GM23338 (cell line): ENCODE data around the gene HIVEP2. TPM values are rescaled to one million over a fixed set of nuclear protein-coding genes. Genes with fewer than 3 reads are reported as not detected.

Source experiments
- ATAC-seq: fragments of 200-7000 bp; cut with Tn5 transposase; 3 replicates; pipeline ENCODE4 v1.9.1; 2020
- DNase-seq: peaks from one replicate; pipeline ENCODE4 v3.0.0-alpha.2; 2015; ENCODE audit warnings: low spot score
- H2AFZ ChIP-seq: fragments of 200-600 bp; sonication (generic); 2 replicates; pipeline ENCODE4 v1.8.0; 2016; ENCODE audit warnings: antibody characterized with exemption, mild to moderate bottlenecking, moderate library complexity
- H3F3A ChIP-seq: fragments of 200-600 bp; sonication (generic); replicated peaks from 2 replicates; pipeline ENCODE4 v1.8.0; 2017; ENCODE audit warnings: antibody characterized with exemption, mixed run types, low read depth
- H3K27ac ChIP-seq: fragments of 200-600 bp; sonication (generic); 2 replicates; pipeline ENCODE4 v1.6.1; 2016; ENCODE audit warnings: low read depth
- H3K27me3 ChIP-seq: fragments of 200-600 bp; sonication (generic); 2 replicates; pipeline ENCODE4 v1.8.0; 2016; ENCODE audit warnings: mild to moderate bottlenecking, mixed run types, moderate library complexity; ENCODE audit not compliant: insufficient read depth
- H3K36me3 ChIP-seq: fragments of 200-600 bp; sonication (generic); 2 replicates; pipeline ENCODE4 v1.8.0; 2016; ENCODE audit warnings: mild to moderate bottlenecking; ENCODE audit not compliant: insufficient read depth
- H3K4me1 ChIP-seq: fragments of 200-600 bp; sonication (generic); 2 replicates; pipeline ENCODE4 v1.8.0; 2016; ENCODE audit warnings: mild to moderate bottlenecking, moderate library complexity; ENCODE audit not compliant: insufficient read depth
- H3K4me2 ChIP-seq: fragments of 200-600 bp; sonication (generic); 2 replicates; pipeline ENCODE4 v1.7.1; 2017; ENCODE audit warnings: mixed run types
- H3K4me3 ChIP-seq: fragments of 200-600 bp; sonication (generic); 2 replicates; pipeline ENCODE4 v1.6.1; 2016; ENCODE audit warnings: mixed run types
- H3K79me2 ChIP-seq: fragments of 200-600 bp; sonication (generic); replicated peaks from 2 replicates; pipeline ENCODE4 v1.8.0; 2017; ENCODE audit warnings: mild to moderate bottlenecking; ENCODE audit not compliant: insufficient read depth
- H3K9me2 ChIP-seq: fragments of 200-600 bp; sonication (generic); 2 replicates; pipeline ENCODE4 v1.8.0; 2017; ENCODE audit not compliant: insufficient read depth
- H4K20me1 ChIP-seq: fragments of 200-600 bp; sonication (generic); replicated peaks from 2 replicates; pipeline ENCODE4 v1.8.0; 2017; ENCODE audit warnings: mild to moderate bottlenecking; ENCODE audit not compliant: insufficient read depth
- H3K27ac Mint-ChIP-seq: 2 replicates; pipeline ENCODE4 v1.8.0; 2020; ENCODE audit warnings: inconsistent platforms, mild to moderate bottlenecking, moderate library complexity, mixed read lengths
- H3K27me3 Mint-ChIP-seq: 3 replicates; pipeline ENCODE4 v1.8.0; 2022; ENCODE audit warnings: low read depth, mild to moderate bottlenecking, moderate library complexity, mixed read lengths, inconsistent platforms; ENCODE audit not compliant: insufficient read depth, poor library complexity
- H3K36me3 Mint-ChIP-seq: 3 replicates; pipeline ENCODE4 v1.8.0; 2021; ENCODE audit warnings: low read depth, mild to moderate bottlenecking, inconsistent platforms, moderate library complexity, mixed read lengths
- H3K4me1 Mint-ChIP-seq: 3 replicates; pipeline ENCODE4 v1.8.0; 2020; ENCODE audit warnings: mild to moderate bottlenecking, inconsistent platforms, mixed read lengths
- H3K4me3 Mint-ChIP-seq: 3 replicates; pipeline ENCODE4 v1.8.0; 2021; ENCODE audit warnings: moderate library complexity, mild to moderate bottlenecking, inconsistent platforms, mixed read lengths
- H3K9me3 Mint-ChIP-seq: 3 replicates; pipeline ENCODE4 v1.8.0; 2020; ENCODE audit warnings: moderate library complexity, mild to moderate bottlenecking, inconsistent platforms, mixed read lengths
- CREB1 ChIP-seq: fragments of 250-450 bp; sonication (Bioruptor Pico); IDR thresholded peaks from 2 replicates; pipeline ENCODE4 v1.5.0; 2020; ENCODE audit warnings: low read depth, mild to moderate bottlenecking, moderate library complexity
- CTCF ChIP-seq, 2 experiments: fragments of 200-600 bp in 1 of 2; sonication (generic) in 1 of 2; conservative IDR thresholded peaks; 2 replicates each; pipeline versions ENCODE4 v1.5.1 to v1.6.1; 2016 to 2017; ENCODE audit warnings: antibody characterized with exemption in 2 of 2, low read depth in 2 of 2, mild to moderate bottlenecking in 2 of 2, moderate library complexity in 1 of 2
- ETS1 ChIP-seq: IDR thresholded peaks from 2 replicates; pipeline ENCODE4 v1.6.1; 2016; ENCODE audit warnings: antibody characterized with exemption
- EZH2 ChIP-seq: fragments of 200-600 bp; sonication (generic); IDR thresholded peaks from one replicate; pipeline ENCODE4 v1.8.0; 2017; ENCODE audit warnings: antibody characterized with exemption, mild to moderate bottlenecking, low read depth; ENCODE audit not compliant: unreplicated experiment
- EZH2phosphoT487 ChIP-seq: fragments of 200-600 bp; sonication (generic); IDR thresholded peaks from one replicate; pipeline ENCODE4 v1.8.1; 2018; ENCODE audit warnings: antibody characterized with exemption; ENCODE audit not compliant: unreplicated experiment
- JUNB ChIP-seq: IDR thresholded peaks from one replicate; pipeline ENCODE4 v1.6.1; 2016; ENCODE audit warnings: antibody characterized with exemption; ENCODE audit not compliant: unreplicated experiment
- NANOG ChIP-seq: IDR thresholded peaks from 2 replicates; pipeline ENCODE4 v1.6.1; 2016; ENCODE audit warnings: antibody characterized with exemption, borderline replicate concordance
- POLR2AphosphoS5 ChIP-seq: IDR thresholded peaks from 2 replicates; pipeline ENCODE4 v1.6.1; 2016; ENCODE audit warnings: antibody characterized with exemption, low read depth
- REST ChIP-seq: IDR thresholded peaks from one replicate; pipeline ENCODE4 v1.6.1; 2018; ENCODE audit warnings: antibody characterized with exemption; ENCODE audit not compliant: unreplicated experiment
- STAT1 ChIP-seq: IDR thresholded peaks from one replicate; pipeline ENCODE4 v1.6.1; 2016; ENCODE audit warnings: antibody characterized with exemption; ENCODE audit not compliant: unreplicated experiment
- ZNF114 ChIP-seq: fragments of 250-450 bp; sonication (Bioruptor Pico); IDR thresholded peaks from 2 replicates; pipeline ENCODE4 v1.5.0; 2020; ENCODE audit warnings: mild to moderate bottlenecking, moderate library complexity
- ZNF331 ChIP-seq: fragments of 250-450 bp; sonication (Bioruptor Pico); IDR thresholded peaks from 2 replicates; pipeline ENCODE4 v1.5.0; 2020; ENCODE audit warnings: low read depth, mild to moderate bottlenecking, moderate library complexity
- ZNF462 ChIP-seq: fragments of 250-450 bp; sonication (Bioruptor Pico); IDR thresholded peaks from 2 replicates; pipeline ENCODE4 v1.5.0; 2020; ENCODE audit warnings: mild to moderate bottlenecking, moderate library complexity
- polyA plus RNA-seq: library from polyadenylated mRNA; unstranded; fragments of >200 nt; fragmentation: Nextera tagmentation; extraction: Ambion mirVana; gene quantifications from 2 replicates; pipeline ENCODE4 v1.2.1, GENCODE V29; 2016
- total RNA-seq: library from RNA; depleted of rRNA; stranded (reverse); fragments of >200 nt; shearing (Covaris generic); gene quantifications from 2 replicates; pipeline ENCODE4 v1.2.3, GENCODE V29; 2014

Gene HIVEP2
- total and polyA plus RNA-seq, 2 experiments from 2014 or later = 1.5 to 7.4 TPM

- Mint-ChIP-seq H3K27me3 (peaks cover 2% of the 10 kb centered on the region), H3K27ac (no peak overlapping the region; the same call in 1 of the 2 replicates), H3K4me1 (peaks cover 27% of the 10 kb centered on the region), H3K9me3 (no peaks in the 10 kb centered on the region), H3K36me3 (no peaks in the 10 kb centered on the region), H3K4me3 (no peak overlapping the region)
- Histone ChIP-seq H3K79me2 (peaks cover 8% of the 10 kb centered on the region; the same call in 1 of the 2 replicates), H2AFZ (no peak overlapping the region), H3K4me2 (no peak overlapping the region), H3K9me2 (no peaks in the 10 kb centered on the region; the same call in 1 of the 2 replicates), H3K36me3 (no peaks in the 10 kb centered on the region), H3K4me1 (peaks cover 12% of the 10 kb centered on the region; the same call in 1 of the 2 replicates), H4K20me1 (no peaks in the 10 kb centered on the region), H3F3A (no peaks in the 10 kb centered on the region), H3K27me3 (no peaks in the 10 kb centered on the region), H3K27ac (no peak overlapping the region), H3K4me3 (no peak overlapping the region)
- TF ChIP-seq ZNF114 (CRISPR knock-in tag) (no peak), JUNB (no peak), CTCF (conservative IDR thresholded peaks at IDR 0.05; ENCODE audit: low read depth in 2 of 2) (no peak), CREB1 (CRISPR knock-in tag) (no peak), EZH2phosphoT487 (no peak), ZNF331 (CRISPR knock-in tag) (no peak), REST (no peak), NANOG (no peak), ZNF462 (CRISPR knock-in tag) (no peak), STAT1 (no peak), ETS1 (no peak), POLR2AphosphoS5 (no peak), EZH2 (no peak)
- ATAC-seq (no peak), DNase-seq (no peak)
Observed at GRCh38 chr6:142870787-142871415, 74.1 kb downstream of the HIVEP2 start.
